HCT116 (cell line): Measurements from ENCODE around the gene SUGCT. TPM values are rescaled to one million over a fixed set of nuclear protein-coding genes. Genes with fewer than 3 reads are reported as not detected.
A peak's percentile ranks its signal among the peaks of the same experiment; 100 is the strongest.

Source experiments
- ATAC-seq: fragments of 200-7000 bp; cut with Tn5 transposase; 2 replicates; pipeline ENCODE4 v1.9.1; 2020; ENCODE audit warnings: mild to moderate bottlenecking, moderate library complexity
- BruUV-seq: library from RNA; stranded (reverse); fragments of 400-500 nt; replicated peaks from 2 replicates; lab custom pipeline; 2021; lab: Mats Ljungman, UMichigan
- CTCF ChIA-PET: fragments of 300-600 bp; sonication (Branson Sonifier 250); formaldehyde crosslinking; loops from one replicate; lab custom pipeline; 2021; ENCODE audit warnings: antibody characterized with exemption; lab: Charles Lee
- POLR2A ChIA-PET: fragments of 300-600, 350-600 bp; sonication (Branson Sonifier 250); formaldehyde crosslinking; loops from one replicate; lab custom pipeline; 2021; ENCODE audit warnings: antibody characterized with exemption; lab: Charles Lee
- RAD21 ChIA-PET, 2 experiments: fragments of 300-600 bp; sonication (Branson Sonifier 250); formaldehyde crosslinking; loops; one replicate each; lab custom pipeline; 2023; ENCODE audit warnings: low total read pairs in 2 of 2; ENCODE audit not compliant: uncharacterized antibody in 2 of 2, unreplicated experiment in 2 of 2, low non-redundant PET in 1 of 2; lab: Charles Lee
- DNase-seq: peaks from one replicate; pipeline ENCODE4 v3.0.0-alpha.2; 2010; ENCODE audit warnings: low read depth, low spot score
- H2AFZ ChIP-seq: fragments of 200-600 bp; shearing (Covaris generic), sonication (generic); 2 replicates; pipeline ENCODE4 v1.6.1; 2017; ENCODE audit warnings: low read depth, mixed run types, mixed read lengths, antibody characterized with exemption, low read length; ENCODE audit not compliant: poor library complexity, severe bottlenecking
- H3K27ac ChIP-seq: 2 replicates; pipeline ENCODE4 v1.5.1; 2012; ENCODE audit warnings: low read depth, low read length
- H3K27me3 ChIP-seq: fragments of 200-600 bp; sonication (generic); 2 replicates; pipeline ENCODE4 v1.6.1; 2016; ENCODE audit warnings: mixed run types, low read length, mixed read lengths; ENCODE audit not compliant: insufficient read depth
- H3K36me3 ChIP-seq, 2 experiments: fragments of 200-500 bp in 1 of 2; fragments of 200-600 bp in 1 of 2; sonication (Bioruptor generic) in 1 of 2; sonication (generic) in 1 of 2; 2 replicates each; pipeline versions ENCODE4 v1.5.1 to v1.6.1; 2014 to 2016; ENCODE audit warnings: low read length in 2 of 2, inconsistent platforms in 1 of 2, mixed read lengths in 1 of 2, mixed run types in 1 of 2; ENCODE audit not compliant: insufficient read depth in 2 of 2, control insufficient read depth in 1 of 2
- H3K4me1 ChIP-seq, 2 experiments: fragments of 200-600 bp in 1 of 2; sonication (generic) in 1 of 2; 2 replicates each; pipeline versions ENCODE4 v1.5.1 to v1.6.1; 2012 to 2017; ENCODE audit warnings: low read length in 2 of 2, inconsistent platforms in 1 of 2, mild to moderate bottlenecking in 1 of 2, mixed read lengths in 1 of 2, mixed run types in 1 of 2, moderate library complexity in 1 of 2; ENCODE audit not compliant: insufficient read depth in 2 of 2, control insufficient read depth in 1 of 2
- H3K4me2 ChIP-seq: fragments of 200-600 bp; sonication (generic); 2 replicates; pipeline ENCODE4 v1.6.1; 2017; ENCODE audit warnings: mixed run types, low read length, mixed read lengths
- H3K4me3 ChIP-seq, 2 experiments: fragments of 200-600 bp in 1 of 2; sonication (generic) in 1 of 2; replicated peaks in 1 of 2; 2 replicates each; pipeline ENCODE4 v1.5.1; 2011 to 2016; ENCODE audit warnings: low read length in 2 of 2, control low read depth in 1 of 2, low read depth in 1 of 2, mild to moderate bottlenecking in 1 of 2, mixed read lengths in 1 of 2, mixed run types in 1 of 2
- H3K79me2 ChIP-seq: fragments of 200-600 bp; sonication (generic); 2 replicates; pipeline ENCODE4 v1.6.1; 2017; ENCODE audit warnings: mild to moderate bottlenecking, mixed run types, low read length, moderate library complexity, mixed read lengths; ENCODE audit not compliant: insufficient read depth
- H3K9ac ChIP-seq: fragments of 200-600 bp; sonication (generic); 2 replicates; pipeline ENCODE4 v1.6.1; 2016; ENCODE audit warnings: low read length, mixed read lengths
- H3K9me2 ChIP-seq: fragments of 200-600 bp; sonication (generic), shearing (Covaris generic); 2 replicates; pipeline ENCODE4 v1.6.1; 2017; ENCODE audit warnings: mixed run types, mild to moderate bottlenecking, moderate library complexity; ENCODE audit not compliant: insufficient read depth
- H3K9me3 ChIP-seq, 2 experiments: fragments of 200-500 bp in 1 of 2; fragments of 200-600 bp in 1 of 2; sonication (Bioruptor generic) in 1 of 2; sonication (generic) in 1 of 2; 2 replicates each; pipeline ENCODE4 v1.6.1; 2014 to 2017; ENCODE audit warnings: low read length in 2 of 2, mixed read lengths in 2 of 2, inconsistent platforms in 1 of 2, low read depth in 1 of 2, mild to moderate bottlenecking in 1 of 2, mixed run types in 1 of 2, moderate library complexity in 1 of 2; ENCODE audit not compliant: control insufficient read depth in 1 of 2, insufficient read depth in 1 of 2
- H4K20me1 ChIP-seq: fragments of 200-600 bp; sonication (generic), shearing (Covaris generic); 2 replicates; pipeline ENCODE4 v1.6.1; 2017; ENCODE audit warnings: mixed run types, mild to moderate bottlenecking, moderate library complexity; ENCODE audit not compliant: insufficient read depth
- CTCF ChIP-seq, 3 experiments: fragments of 200-600 bp in 1 of 3; sonication (generic) in 1 of 3; IDR thresholded peaks in 2 of 3; conservative IDR thresholded peaks in 1 of 3; 2 replicates each; pipeline ENCODE4 v1.5.1; 2012 to 2017; ENCODE audit warnings: low read depth in 2 of 3, low read length in 2 of 3, antibody characterized with exemption in 1 of 3, borderline replicate concordance in 1 of 3, control low read depth in 1 of 3, mild to moderate bottlenecking in 1 of 3, mixed read lengths in 1 of 3, mixed run types in 1 of 3, moderate library complexity in 1 of 3; ENCODE audit not compliant: insufficient read depth in 1 of 3
- EGR1 ChIP-seq: IDR thresholded peaks from 2 replicates; pipeline ENCODE4 v1.6.1; 2012; ENCODE audit warnings: low read depth
- ELF1 ChIP-seq: IDR thresholded peaks from 2 replicates; pipeline ENCODE4 v1.6.1; 2012; ENCODE audit warnings: low read depth, borderline replicate concordance
- RAD21 ChIP-seq: IDR thresholded peaks from 2 replicates; pipeline ENCODE4 v1.6.1; 2012; ENCODE audit warnings: low read depth, mild to moderate bottlenecking
- TCF7L2 ChIP-seq: IDR thresholded peaks from 2 replicates; pipeline ENCODE4 v1.7.0; 2011; ENCODE audit warnings: borderline replicate concordance, inconsistent platforms; ENCODE audit not compliant: insufficient read depth, insufficient read length; ENCODE audit errors: extremely low read depth
- intact Hi-C: fragments of 100-400 bp; cut with micrococcal nuclease; formaldehyde crosslinking; loops from 2 replicates; pipeline ENCODE4 v1.10.0; 2022
- total RNA-seq: library from RNA; stranded (reverse); gene quantifications from one replicate; pipeline ENCODE4 v1.2.1, GENCODE V29; 2021; ENCODE audit not compliant: unreplicated experiment
- TF ChIP-seq, protein P1 (sequence below): IDR thresholded peaks from 2 replicates; pipeline ENCODE4 v1.6.1; 2012

The SUGCT gene
- total RNA-seq, 1 experiment from 2014 or later, result 4.4 TPM

- Histone ChIP-seq H3K4me1 (no peaks in the 10 kb centered on the region), H3K9ac (no peak overlapping the region), H3K27me3 (no peaks in the 10 kb centered on the region), H3K36me3 (no peaks in the 10 kb centered on the region), H3K9me2 (no peaks in the 10 kb centered on the region), H3K9me3 (no peaks in the 10 kb centered on the region), H2AFZ (no peak overlapping the region)
- DNase-seq, result no peak
- CTCF ChIA-PET, result no interaction called here
- intact Hi-C loops, result no loop called here
- ATAC-seq, result no peak
- TF ChIP-seq ELF1 (no peak), TCF7L2 (no peak), CTCF (IDR thresholded peaks at IDR 0.05 in 2 of 3, conservative IDR thresholded peaks at IDR 0.05 in 1 of 3; ENCODE audit: borderline replicate concordance in 1 of 3, insufficient read depth in 1 of 3, low read depth in 2 of 3, low read length in 2 of 3) (no peak), EGR1 (no peak)
- TF ChIP-seq, all 23 proteins: peak for 0
- ChIA-PET RAD21 (no interaction called here), POLR2A (no interaction called here)
- no peak overlapping the region for H3K4me3 ChIP-seq
- no peaks in the 10 kb centered on the region for H4K20me1 ChIP-seq
- H3K4me2 ChIP-seq, result no peak overlapping the region
- no peaks in the 10 kb centered on the region for H3K79me2 ChIP-seq
- no peak overlapping the region for H3K27ac ChIP-seq
- BruUV-seq, result no TSS peak
Measured at GRCh38 chr7:40833191-40833887, 698.5 kb downstream of the SUGCT start.

- ChIA-PET POLR2A (no interaction called here), CTCF (no interaction called here), RAD21 (no interaction called here)
- Histone ChIP-seq H2AFZ (no peak overlapping the region), H3K27ac (no peak overlapping the region), H3K9me2 (no peaks in the 10 kb centered on the region), H3K9ac (no peak overlapping the region), H3K27me3 (no peaks in the 10 kb centered on the region), H3K4me3 (no peak overlapping the region), H3K79me2 (no peaks in the 10 kb centered on the region), H3K9me3 (no peaks in the 10 kb centered on the region), H3K4me2 (no peak overlapping the region), H4K20me1 (no peaks in the 10 kb centered on the region), H3K4me1 (no peaks in the 10 kb centered on the region), H3K36me3 (no peaks in the 10 kb centered on the region)
- DNase-seq, result no peak
- ATAC-seq, result no peak
- intact Hi-C loops, result no loop called here
- BruUV-seq, result no TSS peak
- TF ChIP-seq RAD21 (0 out of 2 replicates have a peak, but pooled peaks have one; percentile 12), EGR1 (no peak)
- TF ChIP-seq, protein P1, sequence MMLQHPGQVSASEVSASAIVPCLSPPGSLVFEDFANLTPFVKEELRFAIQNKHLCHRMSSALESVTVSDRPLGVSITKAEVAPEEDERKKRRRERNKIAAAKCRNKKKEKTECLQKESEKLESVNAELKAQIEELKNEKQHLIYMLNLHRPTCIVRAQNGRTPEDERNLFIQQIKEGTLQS, result no peak
Measured at GRCh38 chr7:40833888-40834234, 699.1 kb downstream of the SUGCT start.
